Thymus (tissue), 11 donors: Measurements from ENCODE around the gene COL28A1. TPM values are rescaled to one million over a fixed set of nuclear protein-coding genes. Genes with fewer than 3 reads are reported as not detected.

Source experiments
- DNase-seq, 9 donors: peaks; one replicate each; pipeline ENCODE4 v3.0.0-alpha.2; 2013; ENCODE audit warnings: low spot score in 9 of 9, low read depth in 6 of 9, missing footprints in 1 of 9
- H3K27ac ChIP-seq, 2 donors: one replicate each; pipeline ENCODE4 v1.5.1; 2013; ENCODE audit warnings: control low read depth in 1 of 2, low read depth in 1 of 2, low read length in 1 of 2, mild to moderate bottlenecking in 1 of 2, moderate library complexity in 1 of 2
- H3K27me3 ChIP-seq, 2 donors: one replicate each; pipeline ENCODE4 v1.5.1; 2013; ENCODE audit warnings: low read length in 1 of 2; ENCODE audit not compliant: control insufficient read depth in 2 of 2, insufficient read depth in 1 of 2
- H3K36me3 ChIP-seq, 2 donors: one replicate each; pipeline ENCODE4 v1.5.1; 2013; ENCODE audit warnings: low read length in 1 of 2, mild to moderate bottlenecking in 1 of 2, moderate library complexity in 1 of 2; ENCODE audit not compliant: control insufficient read depth in 2 of 2, insufficient read depth in 2 of 2
- H3K4me1 ChIP-seq, 2 donors: one replicate each; pipeline ENCODE4 v1.5.1; 2013; ENCODE audit warnings: low read length in 2 of 2; ENCODE audit not compliant: control insufficient read depth in 2 of 2, insufficient read depth in 2 of 2
- H3K4me3 ChIP-seq, 2 donors: one replicate each; pipeline ENCODE4 v1.5.1; 2013; ENCODE audit warnings: low read length in 2 of 2, control low read depth in 1 of 2, mild to moderate bottlenecking in 1 of 2
- H3K9me3 ChIP-seq, 2 donors: one replicate each; pipeline ENCODE4 v1.5.1; 2013; ENCODE audit warnings: low read length in 1 of 2, mild to moderate bottlenecking in 1 of 2; ENCODE audit not compliant: control insufficient read depth in 2 of 2, insufficient read depth in 1 of 2
- WGBS: extraction: QIAGEN DNeasy Blood & Tissue Kit; methylation state at CpG from one replicate; pipeline ENCODE4 v1.1.7; 2013; 5-methylcytosine and 5-hydroxymethylcytosine counted together
- polyA plus RNA-seq: library from polyadenylated mRNA; stranded (reverse); fragments of 200-250 nt; gene quantifications from one replicate; pipeline ENCODE4 v1.2.3, GENCODE V29; 2013
- total RNA-seq: library from RNA; stranded (reverse); fragments of 120-200 nt; gene quantifications from one replicate; pipeline ENCODE4 v1.2.4, GENCODE V29; 2013
- donor health status: healthy.

The COL28A1 gene
- total and polyA plus RNA-seq, 2 donors, result 0.24 to 0.71 TPM

GRCh38 chr7:7516662-7517061, 19.0 kb downstream of the COL28A1 start:
- H3K4me3 ChIP-seq, result no peak overlapping the region
- 96% methylated on average over 1 of the region's 1 CpG for WGBS

GRCh38 chr7:7516156-7516555, 19.5 kb downstream of the COL28A1 start:
- over 99% methylated on average over 2 of the region's 2 CpGs for WGBS
- Histone ChIP-seq H3K27me3 (no peaks in the 10 kb centered on the region), H3K9me3 (no peaks in the 10 kb centered on the region)

More at GRCh38 chr7:7516662-7517061, 19.0 kb downstream of the COL28A1 start:
- no peaks in the 10 kb centered on the region for H3K9me3 ChIP-seq
- no peak for DNase-seq
- H3K27me3 ChIP-seq, result no peaks in the 10 kb centered on the region
- no peak overlapping the region for H3K27ac ChIP-seq
- H3K4me1 ChIP-seq, result no peaks in the 10 kb centered on the region
- no peaks in the 10 kb centered on the region for H3K36me3 ChIP-seq

GRCh38 chr7:7512861-7513597, 22.6 kb downstream of the COL28A1 start:
- Histone ChIP-seq H3K4me3 (no peak overlapping the region), H3K27me3 (no peaks in the 10 kb centered on the region), H3K36me3 (no peaks in the 10 kb centered on the region), H3K27ac (no peak overlapping the region), H3K4me1 (no peaks in the 10 kb centered on the region), H3K9me3 (no peaks in the 10 kb centered on the region)
- no peak for DNase-seq
- WGBS, result 93% methylated on average over 4 of the region's 4 CpGs

More at GRCh38 chr7:7516156-7516555, 19.5 kb downstream of the COL28A1 start:
- DNase-seq, result no peak
- H3K4me1 ChIP-seq, result no peaks in the 10 kb centered on the region
- H3K36me3 ChIP-seq, result no peaks in the 10 kb centered on the region
- H3K4me3 ChIP-seq, result no peak overlapping the region
- H3K27ac ChIP-seq, result no peak overlapping the region

GRCh38 chr7:7510794-7511193, 24.9 kb downstream of the COL28A1 start:
- WGBS, result 95% methylated on average over 3 of the region's 3 CpGs
- Histone ChIP-seq H3K4me3 (no peak overlapping the region), H3K36me3 (no peaks in the 10 kb centered on the region), H3K4me1 (no peaks in the 10 kb centered on the region), H3K27me3 (no peaks in the 10 kb centered on the region), H3K27ac (no peak overlapping the region), H3K9me3 (no peaks in the 10 kb centered on the region)
- no peak for DNase-seq

GRCh38 chr7:7505915-7506314, 29.8 kb downstream of the COL28A1 start:
- no peaks in the 10 kb centered on the region for H3K27me3 ChIP-seq
- no peaks in the 10 kb centered on the region for H3K9me3 ChIP-seq
- WGBS, result 97% methylated on average over 6 of the region's 6 CpGs
- no peak for DNase-seq
- no peaks in the 10 kb centered on the region for H3K36me3 ChIP-seq
- H3K4me3 ChIP-seq, result no peak overlapping the region
- H3K27ac ChIP-seq, result no peak overlapping the region
- H3K4me1 ChIP-seq, result no peaks in the 10 kb centered on the region

- H3K27ac ChIP-seq, result no peak overlapping the region
- H3K27me3 ChIP-seq, result no peaks in the 10 kb centered on the region
- no peaks in the 10 kb centered on the region for H3K4me1 ChIP-seq
- DNase-seq, result no peak
- H3K36me3 ChIP-seq, result no peaks in the 10 kb centered on the region
- H3K9me3 ChIP-seq, result no peaks in the 10 kb centered on the region
- H3K4me3 ChIP-seq, result no peak overlapping the region
- WGBS, result 92% methylated on average over 3 of the region's 3 CpGs
These were observed 30.6 kb downstream of the COL28A1 start for GRCh38 chr7:7504910-7505704.

- H3K4me3 ChIP-seq, result no peak overlapping the region
- H3K36me3 ChIP-seq, result no peaks in the 10 kb centered on the region
- no peak overlapping the region for H3K27ac ChIP-seq
- no peaks in the 10 kb centered on the region for H3K4me1 ChIP-seq
- H3K27me3 ChIP-seq, result no peaks in the 10 kb centered on the region
- no peak for DNase-seq
- 97% methylated on average over 2 of the region's 2 CpGs for WGBS
- no peaks in the 10 kb centered on the region for H3K9me3 ChIP-seq
These were observed 35.8 kb downstream of the COL28A1 start for GRCh38 chr7:7499892-7500291.

- Histone ChIP-seq H3K4me3 (no peak overlapping the region), H3K9me3 (no peaks in the 10 kb centered on the region), H3K27ac (no peak overlapping the region), H3K27me3 (no peaks in the 10 kb centered on the region), H3K4me1 (no peaks in the 10 kb centered on the region), H3K36me3 (no peaks in the 10 kb centered on the region)
- peak in 1 of 9 donors; percentile 2 for DNase-seq
- 91% methylated on average over 6 of the region's 6 CpGs for WGBS
These were observed 36.8 kb downstream of the COL28A1 start for GRCh38 chr7:7498856-7499255.

GRCh38 chr7:7496311-7496710, 39.4 kb downstream of the COL28A1 start:
- H3K36me3 ChIP-seq, result no peaks in the 10 kb centered on the region
- no peak for DNase-seq
- no peaks in the 10 kb centered on the region for H3K27me3 ChIP-seq
- no peak overlapping the region for H3K27ac ChIP-seq
- H3K4me1 ChIP-seq, result no peaks in the 10 kb centered on the region
- H3K9me3 ChIP-seq, result no peaks in the 10 kb centered on the region
- WGBS, result 92% methylated on average over 2 of the region's 2 CpGs
- H3K4me3 ChIP-seq, result no peak overlapping the region
